ENCODE measurements around the gene ANAPC7. TPM values are rescaled to one million over a fixed set of nuclear protein-coding genes. Genes with fewer than 3 reads are reported as not detected.

Gene ANAPC7
- total RNA-seq, 2 experiments from 2014 or later = 84.7 to 136 TPM

DNA sequence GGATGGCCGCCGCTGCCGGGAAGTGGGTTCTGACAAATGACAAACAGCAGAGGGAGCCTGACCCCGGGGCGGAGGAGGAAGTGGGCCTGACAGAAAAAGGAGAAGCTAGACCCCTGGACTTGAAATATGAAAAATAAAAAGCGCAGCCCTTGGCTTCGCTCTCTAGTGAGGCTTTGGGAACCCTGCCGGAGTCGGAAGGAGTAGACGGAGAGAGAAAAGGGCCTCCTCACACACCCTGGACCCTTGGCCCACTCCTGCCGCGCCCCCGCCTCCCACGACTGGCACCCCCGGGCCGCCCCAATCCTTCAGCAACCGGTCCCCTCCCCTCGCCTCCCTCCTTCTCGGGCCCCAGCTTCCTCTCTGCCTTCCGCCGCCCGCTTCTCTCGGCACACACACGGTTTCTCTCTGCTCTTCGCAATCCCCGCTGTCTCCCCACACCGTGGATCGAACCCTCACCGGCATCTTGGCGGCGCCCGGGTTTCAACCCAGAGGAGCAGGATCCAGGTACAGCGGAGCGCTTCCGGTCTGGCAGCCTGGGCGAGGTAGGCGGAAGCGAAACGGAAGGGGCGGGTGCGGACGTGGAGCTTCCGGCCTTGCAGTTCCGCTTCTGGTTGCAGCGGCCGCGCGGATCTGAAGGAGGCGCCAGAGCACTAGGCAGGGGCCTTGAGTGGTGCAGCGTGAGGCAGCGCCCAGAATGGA, 46.4 kb upstream of the ANAPC7 start, which contains the start of gene ARPC3:
ARPC3 (minus strand) TSS at position 539 of the 699 bp plus-strand sequence; CDS start at position 462, 77 bp downstream.
- H3K4me2 ChIP-seq (ENCODE audit: low read length) = peak within 1 kb of the TSS; percentile 71
- H3K36me3 ChIP-seq (ENCODE audit: insufficient read depth, low read length) = peaks cover 87% of the 10 kb centered on the region
- H3K9me3 ChIP-seq (ENCODE audit: low read length) = no peaks in the 10 kb centered on the region
- DNase-seq (ENCODE audit: low spot score) = peak; percentile 98
- BruUV-seq (replicated peaks) = TSS peak; percentile 80
- H4K20me1 ChIP-seq (ENCODE audit: insufficient read depth, low read length) = no peaks in the 10 kb centered on the region
- intact Hi-C loops (cut with micrococcal nuclease; ENCODE audit: unreplicated experiment) = loop anchor here (1.0 to 10.0 kb wide), 5 partner anchors 18 to 435 kb away; partner anchors contain the start of genes FAM216A, GPN3, RAD9B and VPS29
- ChIA-PET POLR2A (interaction anchor here (0.5 to 3.0 kb wide), 12 partner anchors 11 to 349 kb away, joined by 3 to 26 read pairs (median 3); partner anchors contain the start of genes FAM216A, GPN3 and VPS29), CTCF (ENCODE audit: unreplicated experiment) (interaction anchor here (0.6 to 1.5 kb wide), 6 partner anchors 9 to 155 kb away, joined by 3 to 6 read pairs (median 3); partner anchors contain the start of genes FAM216A and GPN3)
- peak within 1 kb of the TSS; percentile 91 for H3K4me3 ChIP-seq (ENCODE audit: low read depth, low read length, poor library complexity, severe bottlenecking)
- H3K79me2 ChIP-seq (ENCODE audit: insufficient read depth, low read depth, low read length) = peaks cover 51% of the 10 kb centered on the region
- H3K27ac ChIP-seq (ENCODE audit: low read depth, low read length, poor library complexity, severe bottlenecking) = peak within 1 kb of the TSS; percentile 87
- H3K4me1 ChIP-seq (ENCODE audit: insufficient read depth, low read length, poor library complexity, severe bottlenecking) = peaks cover 31% of the 10 kb centered on the region
- H2AFZ ChIP-seq (ENCODE audit: low read length) = peak within 1 kb of the TSS; percentile 60; the same call in 1 of the 2 replicates
- TF ChIP-seq, protein P1, sequence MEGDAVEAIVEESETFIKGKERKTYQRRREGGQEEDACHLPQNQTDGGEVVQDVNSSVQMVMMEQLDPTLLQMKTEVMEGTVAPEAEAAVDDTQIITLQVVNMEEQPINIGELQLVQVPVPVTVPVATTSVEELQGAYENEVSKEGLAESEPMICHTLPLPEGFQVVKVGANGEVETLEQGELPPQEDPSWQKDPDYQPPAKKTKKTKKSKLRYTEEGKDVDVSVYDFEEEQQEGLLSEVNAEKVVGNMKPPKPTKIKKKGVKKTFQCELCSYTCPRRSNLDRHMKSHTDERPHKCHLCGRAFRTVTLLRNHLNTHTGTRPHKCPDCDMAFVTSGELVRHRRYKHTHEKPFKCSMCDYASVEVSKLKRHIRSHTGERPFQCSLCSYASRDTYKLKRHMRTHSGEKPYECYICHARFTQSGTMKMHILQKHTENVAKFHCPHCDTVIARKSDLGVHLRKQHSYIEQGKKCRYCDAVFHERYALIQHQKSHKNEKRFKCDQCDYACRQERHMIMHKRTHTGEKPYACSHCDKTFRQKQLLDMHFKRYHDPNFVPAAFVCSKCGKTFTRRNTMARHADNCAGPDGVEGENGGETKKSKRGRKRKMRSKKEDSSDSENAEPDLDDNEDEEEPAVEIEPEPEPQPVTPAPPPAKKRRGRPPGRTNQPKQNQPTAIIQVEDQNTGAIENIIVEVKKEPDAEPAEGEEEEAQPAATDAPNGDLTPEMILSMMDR (conservative IDR thresholded peaks at IDR 0.05; ENCODE audit: low read length) = peak; percentile 81
- no peak for TF ChIP-seq EZH2phosphoT487 (IDR thresholded peaks at IDR 0.05; ENCODE audit: borderline replicate concordance, low read depth, low read length)
- no peaks in the 10 kb centered on the region for H3K9me2 ChIP-seq (ENCODE audit: insufficient read depth, low read length)

DNA sequence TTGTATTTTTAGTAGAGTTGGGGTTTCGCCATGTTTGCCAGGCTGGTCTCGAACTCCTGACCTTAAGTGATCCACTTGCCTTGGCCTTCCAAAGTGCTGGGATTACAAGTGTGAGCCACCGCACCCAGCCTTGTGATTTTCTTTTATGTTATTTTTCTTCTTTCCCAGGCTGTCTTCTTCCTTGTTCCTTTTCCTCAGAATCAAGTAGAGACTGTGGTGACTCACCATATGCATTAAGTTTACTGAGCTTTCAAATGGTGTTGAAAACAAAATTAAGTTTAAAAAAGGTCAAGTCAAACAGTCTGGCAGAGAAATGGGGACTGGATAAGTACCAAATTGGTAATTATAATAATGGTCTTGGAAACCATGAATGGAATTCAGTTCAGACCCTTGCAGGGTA, 40.9 kb upstream of the ANAPC7 start:
- no peaks in the 10 kb centered on the region for H4K20me1 ChIP-seq (ENCODE audit: insufficient read depth, low read length)
- no peak overlapping the region for H3K4me2 ChIP-seq (ENCODE audit: low read length)
- POLR2A ChIA-PET = interaction anchor here (0.7 to 0.8 kb wide), 2 partner anchors 13 to 87 kb away, joined by 3 to 5 read pairs; no protein-coding TSS in a partner anchor
- BruUV-seq (replicated peaks) = no TSS peak
- H3K27ac ChIP-seq (ENCODE audit: low read depth, low read length, poor library complexity, severe bottlenecking) = no peak overlapping the region
- no peak overlapping the region for H3K4me3 ChIP-seq (ENCODE audit: low read depth, low read length, poor library complexity, severe bottlenecking)
- peaks cover 60% of the 10 kb centered on the region for H3K79me2 ChIP-seq (ENCODE audit: insufficient read depth, low read depth, low read length)
- peaks cover 95% of the 10 kb centered on the region for H3K36me3 ChIP-seq (ENCODE audit: insufficient read depth, low read length)
- CTCF ChIA-PET (ENCODE audit: unreplicated experiment) = no interaction called here
- peaks cover 23% of the 10 kb centered on the region for H3K4me1 ChIP-seq (ENCODE audit: insufficient read depth, low read length, poor library complexity, severe bottlenecking)
- H2AFZ ChIP-seq (ENCODE audit: low read length) = no peak overlapping the region
- no peak for TF ChIP-seq EZH2phosphoT487 (IDR thresholded peaks at IDR 0.05; ENCODE audit: borderline replicate concordance, low read depth, low read length)
- TF ChIP-seq, protein P1 (conservative IDR thresholded peaks at IDR 0.05; ENCODE audit: low read length) = no peak
- no peaks in the 10 kb centered on the region for H3K9me2 ChIP-seq (ENCODE audit: insufficient read depth, low read length)
- no peaks in the 10 kb centered on the region for H3K9me3 ChIP-seq (ENCODE audit: low read length)
- intact Hi-C loops (cut with micrococcal nuclease; ENCODE audit: unreplicated experiment) = no loop called here
- DNase-seq (ENCODE audit: low spot score) = no peak

Measured in OCI-LY7 (cell line).